Thymus (tissue), 11 donors: Measurements from ENCODE around the gene MAGI2. TPM values are rescaled to one million over a fixed set of nuclear protein-coding genes. Genes with fewer than 3 reads are reported as not detected.

Experiments used
- DNase-seq, 9 donors: peaks; one replicate each; pipeline ENCODE4 v3.0.0-alpha.2; 2013; ENCODE audit warnings: low spot score in 9 of 9, low read depth in 6 of 9, missing footprints in 1 of 9
- H3K27ac ChIP-seq, 2 donors: one replicate each; pipeline ENCODE4 v1.5.1; 2013; ENCODE audit warnings: control low read depth in 1 of 2, low read depth in 1 of 2, low read length in 1 of 2, mild to moderate bottlenecking in 1 of 2, moderate library complexity in 1 of 2
- H3K27me3 ChIP-seq, 2 donors: one replicate each; pipeline ENCODE4 v1.5.1; 2013; ENCODE audit warnings: low read length in 1 of 2; ENCODE audit not compliant: control insufficient read depth in 2 of 2, insufficient read depth in 1 of 2
- H3K36me3 ChIP-seq, 2 donors: one replicate each; pipeline ENCODE4 v1.5.1; 2013; ENCODE audit warnings: low read length in 1 of 2, mild to moderate bottlenecking in 1 of 2, moderate library complexity in 1 of 2; ENCODE audit not compliant: control insufficient read depth in 2 of 2, insufficient read depth in 2 of 2
- H3K4me1 ChIP-seq, 2 donors: one replicate each; pipeline ENCODE4 v1.5.1; 2013; ENCODE audit warnings: low read length in 2 of 2; ENCODE audit not compliant: control insufficient read depth in 2 of 2, insufficient read depth in 2 of 2
- H3K4me3 ChIP-seq, 2 donors: one replicate each; pipeline ENCODE4 v1.5.1; 2013; ENCODE audit warnings: low read length in 2 of 2, control low read depth in 1 of 2, mild to moderate bottlenecking in 1 of 2
- H3K9me3 ChIP-seq, 2 donors: one replicate each; pipeline ENCODE4 v1.5.1; 2013; ENCODE audit warnings: low read length in 1 of 2, mild to moderate bottlenecking in 1 of 2; ENCODE audit not compliant: control insufficient read depth in 2 of 2, insufficient read depth in 1 of 2
- WGBS: extraction: QIAGEN DNeasy Blood & Tissue Kit; methylation state at CpG from one replicate; pipeline ENCODE4 v1.1.7; 2013; 5-methylcytosine and 5-hydroxymethylcytosine counted together
- polyA plus RNA-seq: library from polyadenylated mRNA; stranded (reverse); fragments of 200-250 nt; gene quantifications from one replicate; pipeline ENCODE4 v1.2.3, GENCODE V29; 2013
- total RNA-seq: library from RNA; stranded (reverse); fragments of 120-200 nt; gene quantifications from one replicate; pipeline ENCODE4 v1.2.4, GENCODE V29; 2013
- donor health status: healthy.

MAGI2 gene
- total and polyA plus RNA-seq, 2 donors = 0.42 to 1.7 TPM

GRCh38 chr7:78024591-78024990, 1428.9 kb downstream of the MAGI2 start:
- H3K27me3 ChIP-seq = peaks cover 3 to 17% of the 10 kb centered on the region in 2 donors
- peaks cover 0 to 4% of the 10 kb centered on the region in 2 donors for H3K9me3 ChIP-seq
- no peak overlapping the region for H3K4me3 ChIP-seq
- H3K36me3 ChIP-seq = no peaks in the 10 kb centered on the region
- no peak for DNase-seq
- H3K27ac ChIP-seq = no peak overlapping the region
- H3K4me1 ChIP-seq = peaks cover 2 to 9% of the 10 kb centered on the region in 2 donors
- WGBS = 92% methylated on average over 2 of the region's 2 CpGs

GRCh38 chr7:78023191-78023590, 1430.3 kb downstream of the MAGI2 start:
- 87% methylated on average over 4 of the region's 4 CpGs for WGBS

DNA sequence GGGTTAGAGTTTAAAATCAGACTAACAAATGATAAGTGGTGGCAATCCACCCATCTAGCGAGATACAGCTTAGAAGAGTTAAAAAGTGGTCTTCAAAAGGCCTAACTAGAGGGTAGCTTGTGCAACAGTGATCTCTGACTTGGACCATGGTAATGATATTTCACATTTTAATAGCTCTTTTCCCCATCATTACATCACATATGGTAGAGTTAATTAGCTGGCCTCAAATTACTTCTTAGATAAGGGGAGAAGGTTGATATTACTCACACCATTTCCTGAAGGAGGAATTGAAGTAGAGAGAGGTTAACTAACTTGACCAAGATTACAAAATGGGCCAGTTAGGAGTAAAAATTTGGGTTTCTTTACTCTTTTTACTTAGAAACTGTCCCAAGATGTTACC, 1431.3 kb downstream of the MAGI2 start:
- no peak overlapping the region for H3K4me3 ChIP-seq
- peaks cover 0 to 4% of the 10 kb centered on the region in 2 donors for H3K9me3 ChIP-seq
- WGBS = 96% methylated on average over 1 of the region's 1 CpG
- H3K27ac ChIP-seq = no peak overlapping the region
- H3K4me1 ChIP-seq = peaks cover 6 to 12% of the 10 kb centered on the region in 2 donors
- H3K27me3 ChIP-seq = peaks cover 12 to 39% of the 10 kb centered on the region in 2 donors
- no peak for DNase-seq
- no peaks in the 10 kb centered on the region for H3K36me3 ChIP-seq

More at GRCh38 chr7:78023191-78023590, 1430.3 kb downstream of the MAGI2 start:
- Histone ChIP-seq H3K27ac (no peak overlapping the region), H3K9me3 (peaks cover 0 to 4% of the 10 kb centered on the region in 2 donors), H3K27me3 (peaks cover 12 to 29% of the 10 kb centered on the region in 2 donors), H3K36me3 (no peaks in the 10 kb centered on the region), H3K4me3 (no peak overlapping the region), H3K4me1 (peaks cover 6 to 12% of the 10 kb centered on the region in 2 donors)
- no peak for DNase-seq

- H3K4me1 ChIP-seq = peaks cover 6 to 12% of the 10 kb centered on the region in 2 donors
- no peaks in the 10 kb centered on the region for H3K36me3 ChIP-seq
- H3K4me3 ChIP-seq = no peak overlapping the region
- peaks cover 0 to 4% of the 10 kb centered on the region in 2 donors for H3K9me3 ChIP-seq
- H3K27me3 ChIP-seq = peaks cover 12 to 44% of the 10 kb centered on the region in 2 donors
- no peak overlapping the region for H3K27ac ChIP-seq
- no peak for DNase-seq
Observed at GRCh38 chr7:78020874-78021249, 1432.6 kb downstream of the MAGI2 start.

DNA sequence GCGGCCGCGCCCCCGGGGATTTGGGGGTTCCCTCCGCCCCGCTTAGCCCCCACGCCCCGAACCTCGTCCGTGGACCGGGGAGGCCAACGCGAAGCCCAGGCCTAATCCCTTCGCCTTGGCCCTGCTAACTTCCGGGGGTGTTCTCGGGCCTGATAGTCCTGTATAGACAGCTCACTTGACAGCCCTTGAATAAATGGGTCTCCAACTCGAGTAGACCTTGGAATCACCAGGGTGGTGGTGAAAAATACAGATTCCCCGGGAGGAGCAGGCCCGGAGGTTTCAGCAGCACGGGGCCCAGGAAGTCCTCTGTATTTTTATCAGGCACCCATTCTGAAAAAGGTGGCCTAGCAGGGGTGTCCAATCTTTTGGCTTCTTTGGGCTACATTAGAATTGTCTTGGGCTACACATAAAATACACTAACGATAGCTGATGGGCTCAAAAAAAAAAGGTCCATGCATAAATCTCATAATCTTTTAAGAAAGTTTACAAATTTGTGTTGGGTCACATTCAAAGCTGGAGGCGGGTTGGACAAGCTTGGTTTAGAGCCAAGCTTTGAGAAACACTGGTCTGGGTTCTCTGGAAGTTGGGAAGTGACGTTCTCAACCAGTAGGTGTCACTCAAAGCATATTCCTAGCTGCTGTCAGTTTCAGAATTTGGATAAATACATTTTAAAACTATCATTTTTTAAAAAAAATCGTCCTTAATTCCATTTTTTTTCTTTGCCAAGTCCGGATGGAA, 1433.2 kb downstream of the MAGI2 start:
- peaks cover 0 to 4% of the 10 kb centered on the region in 2 donors for H3K9me3 ChIP-seq
- H3K27me3 ChIP-seq = peaks cover 12 to 45% of the 10 kb centered on the region in 2 donors
- H3K4me1 ChIP-seq = peaks cover 6 to 12% of the 10 kb centered on the region in 2 donors
- 5% methylated on average over 25 of the region's 25 CpGs for WGBS
- DNase-seq = peak in 8 of 9 donors; percentile 12 to 61 (median 32)
- H3K36me3 ChIP-seq = no peaks in the 10 kb centered on the region
- H3K4me3 ChIP-seq = peak overlapping the region; percentile 51 to 75
- peak overlapping the region; percentile 60 to 68 for H3K27ac ChIP-seq

- peaks cover 12 to 43% of the 10 kb centered on the region in 2 donors for H3K27me3 ChIP-seq
- peak in 8 of 9 donors; percentile 4 to 46 (median 28) for DNase-seq
- H3K9me3 ChIP-seq = peaks cover 0 to 4% of the 10 kb centered on the region in 2 donors
- H3K4me3 ChIP-seq = peak overlapping the region; percentile 51 to 75
- peaks cover 6 to 12% of the 10 kb centered on the region in 2 donors for H3K4me1 ChIP-seq
- under 1% methylated on average over 88 of the region's 88 CpGs for WGBS
- H3K36me3 ChIP-seq = no peaks in the 10 kb centered on the region
- peak overlapping the region; percentile 59 to 68 for H3K27ac ChIP-seq
Observed at GRCh38 chr7:78019447-78020135, 1433.9 kb downstream of the MAGI2 start.

DNA sequence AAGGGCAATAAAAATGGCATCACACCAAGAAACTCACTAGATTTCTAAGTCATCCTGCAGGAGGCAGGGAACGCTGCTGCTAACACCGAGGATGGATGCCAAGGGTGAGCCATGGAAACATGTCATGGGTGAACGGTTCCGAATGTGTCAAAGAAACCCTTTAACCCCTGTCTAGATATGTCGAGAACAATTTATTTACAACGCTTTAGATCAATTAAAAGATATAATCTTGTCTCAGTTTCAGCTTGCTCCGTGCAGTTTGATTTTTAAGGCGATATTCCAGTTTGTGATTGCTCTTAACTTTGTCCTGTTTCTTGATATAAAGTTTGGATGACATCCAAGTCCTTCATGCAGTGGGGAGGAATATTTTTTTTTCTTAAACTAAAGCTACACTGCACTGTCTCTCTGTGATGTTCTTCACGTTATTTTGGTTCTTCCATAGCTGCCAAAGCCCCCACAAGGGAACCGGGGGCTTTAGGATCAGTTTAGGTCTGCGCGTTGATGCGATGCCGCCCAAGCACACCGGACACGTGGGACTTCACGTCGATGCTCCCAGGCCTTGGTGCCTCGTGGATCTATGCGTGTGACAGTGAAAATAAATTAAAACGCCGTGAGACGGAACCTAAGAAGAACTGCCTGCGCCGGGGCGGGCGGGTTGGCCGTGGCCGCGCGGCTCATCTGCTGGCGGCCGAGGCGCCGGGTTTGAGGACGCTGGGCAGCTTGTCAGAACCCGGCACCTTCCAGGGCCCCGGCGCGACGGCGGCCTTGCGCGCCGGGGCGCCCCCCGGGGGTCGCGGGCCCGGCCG, 1434.6 kb downstream of the MAGI2 start:
- Histone ChIP-seq H3K27ac (peak overlapping the region in 1 of 2 donors; percentile 36), H3K27me3 (peaks cover 12 to 43% of the 10 kb centered on the region in 2 donors), H3K4me3 (peak overlapping the region in 1 of 2 donors; percentile 75), H3K4me1 (peaks cover 6 to 12% of the 10 kb centered on the region in 2 donors), H3K9me3 (peaks cover 0 to 4% of the 10 kb centered on the region in 2 donors), H3K36me3 (no peaks in the 10 kb centered on the region)
- DNase-seq = peak in 3 of 9 donors; percentile 2 to 33 (median 10)
- WGBS = 21% methylated on average over 51 of the region's 51 CpGs

DNA sequence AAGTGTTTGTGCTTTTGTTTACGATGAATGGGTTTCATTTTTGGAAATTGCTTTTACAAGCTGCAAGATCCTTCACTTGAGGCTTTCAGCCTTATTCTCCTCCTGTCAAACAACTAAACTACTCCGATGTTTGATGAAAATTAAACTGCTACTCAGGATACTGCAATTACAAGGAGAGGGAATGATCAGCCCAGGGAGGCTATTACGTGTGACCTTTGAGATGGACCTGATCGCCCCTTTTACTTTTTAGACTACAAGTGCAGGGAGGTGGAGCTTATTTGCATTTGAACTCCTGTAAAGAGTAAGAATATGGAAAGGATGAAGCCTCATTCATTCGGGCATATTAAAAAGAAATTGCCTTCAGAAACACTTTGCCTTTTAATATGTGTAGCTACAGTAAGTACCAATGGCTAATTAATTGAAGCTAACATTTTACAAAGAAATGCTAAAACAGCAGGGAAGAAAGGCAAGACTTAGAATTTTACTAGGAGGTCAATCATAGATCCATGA, 1435.8 kb downstream of the MAGI2 start:
- WGBS = 94% methylated on average over 5 of the region's 5 CpGs
- H3K36me3 ChIP-seq = no peaks in the 10 kb centered on the region
- H3K4me1 ChIP-seq = peaks cover 6 to 12% of the 10 kb centered on the region in 2 donors
- no peak overlapping the region for H3K27ac ChIP-seq
- no peak for DNase-seq
- H3K9me3 ChIP-seq = peaks cover 0 to 4% of the 10 kb centered on the region in 2 donors
- H3K4me3 ChIP-seq = no peak overlapping the region
- peaks cover 12 to 36% of the 10 kb centered on the region in 2 donors for H3K27me3 ChIP-seq
